Kidney (tissue), 14 donors: Measurements from ENCODE around the gene PTPRM. TPM values are rescaled to one million over a fixed set of nuclear protein-coding genes. Genes with fewer than 3 reads are reported as not detected.

Experiments used
- DNase-seq, 5 donors: peaks; one replicate each; pipeline ENCODE4 v3.0.0-alpha.2; 2013 to 2020
- FAIRE-seq: peaks from 2 replicates; lab custom pipeline; 2012; peaks lifted over from hg19 to GRCh38; lab: Jason Lieb, UNC
- H3K27ac ChIP-seq, 2 donors: one replicate each; pipeline ENCODE4 v1.7.0; 2013; ENCODE audit warnings: low read depth in 2 of 2, low read length in 2 of 2, inconsistent platforms in 1 of 2
- H3K27me3 ChIP-seq: one replicate; pipeline ENCODE4 v1.7.1; 2013; ENCODE audit warnings: low read length, inconsistent platforms; ENCODE audit not compliant: control insufficient read depth, insufficient read depth
- H3K36me3 ChIP-seq, 3 donors: one replicate each; pipeline versions ENCODE4 v1.7.0 to v1.7.1; 2013; ENCODE audit warnings: low read length in 3 of 3, control low read depth in 1 of 3, inconsistent platforms in 1 of 3; ENCODE audit not compliant: insufficient read depth in 3 of 3, control insufficient read depth in 2 of 3
- H3K4me1 ChIP-seq, 3 donors: one replicate each; pipeline versions ENCODE4 v1.7.0 to v1.7.1; 2013; ENCODE audit warnings: low read length in 3 of 3, inconsistent platforms in 1 of 3, low read depth in 1 of 3; ENCODE audit not compliant: control insufficient read depth in 2 of 3, insufficient read depth in 2 of 3
- H3K4me3 ChIP-seq, 3 donors: one replicate each; pipeline versions ENCODE4 v1.7.0 to v1.8.1; 2013; ENCODE audit warnings: low read length in 3 of 3, control low read depth in 1 of 3, inconsistent platforms in 1 of 3
- H3K9ac ChIP-seq, 3 donors: one replicate each; pipeline versions ENCODE4 v1.7.0 to v1.7.1; 2013; ENCODE audit warnings: low read length in 3 of 3, control low read depth in 1 of 3, inconsistent platforms in 1 of 3
- H3K9me3 ChIP-seq, 3 donors: one replicate each; pipeline versions ENCODE4 v1.7.0 to v1.7.1; 2013; ENCODE audit warnings: low read length in 3 of 3, control low read depth in 1 of 3, inconsistent platforms in 1 of 3; ENCODE audit not compliant: control insufficient read depth in 2 of 3, insufficient read depth in 1 of 3
- CTCF ChIP-seq: IDR thresholded peaks from 3 replicates; pipeline ENCODE4 v1.5.1; 2012; ENCODE audit warnings: mild to moderate bottlenecking, moderate library complexity, borderline replicate concordance; ENCODE audit not compliant: insufficient read depth; ENCODE audit errors: extremely low read depth
- intact Hi-C: fragments of 100-400 bp; cut with DNase I; formaldehyde crosslinking; loops from one replicate; pipeline ENCODE4 v1.11.1; 2022
- polyA plus RNA-seq: library from polyadenylated mRNA; stranded (reverse); fragments of 350-450 nt; fragmentation: Illumina TruSeq; extraction: RNeasy Lipid Tissue Mini Kit (QIAGEN cat#74804); gene quantifications from one replicate; pipeline ENCODE4 v1.2.3, GENCODE V29; 2014; ENCODE audit warnings: low read depth, low replicate concordance; ENCODE audit not compliant: insufficient read depth
- total RNA-seq: library from RNA; stranded (reverse); fragmentation: NEBNext Ultra II Directional; extraction: Animal tissue kit (Norgen Biotek cat#: 25700); gene quantifications from one replicate; pipeline ENCODE4 v1.2.1, GENCODE V29; 2021
- donor health status: control.
- donor health status: control.
- donor health status: control.
- donor health status: control.
- donor health status: control.
- donor health status: DM: yes; HTN: yes; CAD: no.
- donor health status: Normal renal cell carcinoma (clear cell type).

Gene PTPRM
- total and polyA plus RNA-seq, 2 donors from 2014 or later = 52.4 to 98.9 TPM

- intact Hi-C loops = no loop called here
- FAIRE-seq = no peak
Measured at GRCh38 chr18:7894592-7894991, 327.5 kb downstream of the PTPRM start.

GRCh38 chr18:7895346-7895745, 328.2 kb downstream of the PTPRM start:
- Histone ChIP-seq H3K9ac (no peak overlapping the region), H3K27me3 (no peaks in the 10 kb centered on the region)
- no peak for FAIRE-seq

More at GRCh38 chr18:7894592-7894991, 327.5 kb downstream of the PTPRM start:
- TF ChIP-seq CTCF = no peak
- Histone ChIP-seq H3K4me3 (no peak overlapping the region), H3K27me3 (no peaks in the 10 kb centered on the region), H3K9ac (no peak overlapping the region), H3K9me3 (no peaks in the 10 kb centered on the region), H3K27ac (no peak overlapping the region), H3K36me3 (no peaks in the 10 kb centered on the region), H3K4me1 (peaks cover 0 to 11% (median 0%) of the 10 kb centered on the region in 3 donors)
- no peak for DNase-seq

GRCh38 chr18:7896161-7896560, 329.0 kb downstream of the PTPRM start:
- no peak for FAIRE-seq
- Histone ChIP-seq H3K36me3 (no peaks in the 10 kb centered on the region), H3K9me3 (no peaks in the 10 kb centered on the region), H3K9ac (no peak overlapping the region), H3K27me3 (no peaks in the 10 kb centered on the region), H3K27ac (no peak overlapping the region), H3K4me1 (peaks cover 0 to 11% (median 0%) of the 10 kb centered on the region in 3 donors), H3K4me3 (no peak overlapping the region)
- no peak for TF ChIP-seq CTCF
- intact Hi-C loops = no loop called here
- no peak for DNase-seq

More at GRCh38 chr18:7895346-7895745, 328.2 kb downstream of the PTPRM start:
- Histone ChIP-seq H3K36me3 (no peaks in the 10 kb centered on the region), H3K4me3 (no peak overlapping the region), H3K9me3 (no peaks in the 10 kb centered on the region), H3K4me1 (peaks cover 0 to 11% (median 0%) of the 10 kb centered on the region in 3 donors), H3K27ac (no peak overlapping the region)
- intact Hi-C loops = no loop called here
- no peak for DNase-seq
- no peak for TF ChIP-seq CTCF

GRCh38 chr18:7896805-7897518, 329.8 kb downstream of the PTPRM start:
- no peak for TF ChIP-seq CTCF
- H3K9ac ChIP-seq = no peak overlapping the region
- H3K4me1 ChIP-seq = peaks cover 0 to 7% (median 0%) of the 10 kb centered on the region in 3 donors
- no peak for FAIRE-seq
- H3K9me3 ChIP-seq = no peaks in the 10 kb centered on the region
- H3K27me3 ChIP-seq = no peaks in the 10 kb centered on the region
- no peak for DNase-seq
- no peaks in the 10 kb centered on the region for H3K36me3 ChIP-seq
- intact Hi-C loops = no loop called here
- no peak overlapping the region for H3K4me3 ChIP-seq
- no peak overlapping the region for H3K27ac ChIP-seq
